ENCODE results near the gene SPEG.

- TF ChIP-seq, protein P1, sequence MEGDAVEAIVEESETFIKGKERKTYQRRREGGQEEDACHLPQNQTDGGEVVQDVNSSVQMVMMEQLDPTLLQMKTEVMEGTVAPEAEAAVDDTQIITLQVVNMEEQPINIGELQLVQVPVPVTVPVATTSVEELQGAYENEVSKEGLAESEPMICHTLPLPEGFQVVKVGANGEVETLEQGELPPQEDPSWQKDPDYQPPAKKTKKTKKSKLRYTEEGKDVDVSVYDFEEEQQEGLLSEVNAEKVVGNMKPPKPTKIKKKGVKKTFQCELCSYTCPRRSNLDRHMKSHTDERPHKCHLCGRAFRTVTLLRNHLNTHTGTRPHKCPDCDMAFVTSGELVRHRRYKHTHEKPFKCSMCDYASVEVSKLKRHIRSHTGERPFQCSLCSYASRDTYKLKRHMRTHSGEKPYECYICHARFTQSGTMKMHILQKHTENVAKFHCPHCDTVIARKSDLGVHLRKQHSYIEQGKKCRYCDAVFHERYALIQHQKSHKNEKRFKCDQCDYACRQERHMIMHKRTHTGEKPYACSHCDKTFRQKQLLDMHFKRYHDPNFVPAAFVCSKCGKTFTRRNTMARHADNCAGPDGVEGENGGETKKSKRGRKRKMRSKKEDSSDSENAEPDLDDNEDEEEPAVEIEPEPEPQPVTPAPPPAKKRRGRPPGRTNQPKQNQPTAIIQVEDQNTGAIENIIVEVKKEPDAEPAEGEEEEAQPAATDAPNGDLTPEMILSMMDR (IDR thresholded peaks at IDR 0.05) = no peak
- TF ChIP-seq EP300 (IDR thresholded peaks at IDR 0.05) = no peak
These were observed 49.8 kb upstream of the SPEG start for GRCh38 chr2:219384859-219385258.

Data from upper lobe of left lung (tissue), 4 donors.